Mucosa of rectum (tissue), 2 donors: ENCODE data around the gene TTC1.
"Not testable (repeated sequence)": the region's sequence is repeated elsewhere in the genome, so short reads cannot be mapped to it uniquely, and the experiment has no call there.

Experiments used
- H3K27ac ChIP-seq, 2 donors: one replicate each; pipeline ENCODE4 v1.7.0; 2013; ENCODE audit warnings: inconsistent platforms in 2 of 2, low read depth in 2 of 2, low read length in 2 of 2
- H3K27me3 ChIP-seq, 2 donors: one replicate each; pipeline ENCODE4 v1.7.0; 2013; ENCODE audit warnings: low read length in 2 of 2; ENCODE audit not compliant: control insufficient read depth in 2 of 2, insufficient read depth in 2 of 2
- H3K36me3 ChIP-seq, 2 donors: one replicate each; pipeline ENCODE4 v1.7.0; 2013; ENCODE audit warnings: low read length in 2 of 2; ENCODE audit not compliant: control insufficient read depth in 2 of 2, insufficient read depth in 2 of 2
- H3K4me1 ChIP-seq, 2 donors: one replicate each; pipeline ENCODE4 v1.7.0; 2013; ENCODE audit warnings: low read length in 2 of 2, mild to moderate bottlenecking in 1 of 2; ENCODE audit not compliant: control insufficient read depth in 2 of 2, insufficient read depth in 2 of 2
- H3K4me3 ChIP-seq, 2 donors: one replicate each; pipeline ENCODE4 v1.7.0; 2013; ENCODE audit warnings: low read length in 2 of 2
- H3K9ac ChIP-seq, 2 donors: one replicate each; pipeline ENCODE4 v1.7.0; 2013; ENCODE audit warnings: low read length in 2 of 2, low read depth in 1 of 2, mild to moderate bottlenecking in 1 of 2
- H3K9me3 ChIP-seq, 2 donors: one replicate each; pipeline ENCODE4 v1.7.0; 2013; ENCODE audit warnings: low read length in 2 of 2; ENCODE audit not compliant: control insufficient read depth in 2 of 2
- donor health status: healthy.
- donor health status: Normal muscosa, but diverticular disease.

TTC1 gene

GRCh38 chr5:159993194-159993593 lies 15.7 kb upstream of the TTC1 start:
- Histone ChIP-seq H3K4me3 (no peak overlapping the region), H3K9me3 (peaks cover 0 to 6% of the 10 kb centered on the region in 2 donors), H3K36me3 (no peaks in the 10 kb centered on the region), H3K9ac (no peak overlapping the region), H3K27ac (no peak overlapping the region), H3K27me3 (no peaks in the 10 kb centered on the region), H3K4me1 (no peaks in the 10 kb centered on the region)

- H3K27me3 ChIP-seq: no peaks in the 10 kb centered on the region
- H3K4me1 ChIP-seq: no peaks in the 10 kb centered on the region
- no peaks in the 10 kb centered on the region for H3K36me3 ChIP-seq
- no peak overlapping the region for H3K9ac ChIP-seq
- peaks cover 0 to 6% of the 10 kb centered on the region in 2 donors for H3K9me3 ChIP-seq
- no peak overlapping the region for H3K27ac ChIP-seq
- no peak overlapping the region for H3K4me3 ChIP-seq
These were observed 13.0 kb upstream of the TTC1 start for GRCh38 chr5:159995907-159996306.

GRCh38 chr5:160001457-160001856 lies 7.5 kb upstream of the TTC1 start:
- H3K4me3 ChIP-seq: no peak overlapping the region

GRCh38 chr5:160007514-160007913 lies 1.4 kb upstream of the TTC1 start:
- Histone ChIP-seq H3K9ac (no peak overlapping the region), H3K27ac (no peak overlapping the region), H3K4me3 (no peak overlapping the region), H3K9me3 (no peaks in the 10 kb centered on the region), H3K27me3 (no peaks in the 10 kb centered on the region), H3K4me1 (peaks cover 22% of the 10 kb centered on the region in 2 donors), H3K36me3 (no peaks in the 10 kb centered on the region)

More at GRCh38 chr5:160001457-160001856, 7.5 kb upstream of the TTC1 start:
- no peaks in the 10 kb centered on the region for H3K9me3 ChIP-seq
- no peaks in the 10 kb centered on the region for H3K4me1 ChIP-seq
- H3K27me3 ChIP-seq: no peaks in the 10 kb centered on the region
- H3K27ac ChIP-seq: no peak overlapping the region
- no peaks in the 10 kb centered on the region for H3K36me3 ChIP-seq
- no peak overlapping the region for H3K9ac ChIP-seq

- Histone ChIP-seq H3K9ac (peak overlapping the region in 1 of 2 donors; percentile 26), H3K27ac (peak overlapping the region; percentile 53 to 63), H3K4me1 (peaks cover 22% of the 10 kb centered on the region in 2 donors), H3K4me3 (peak overlapping the region; percentile 93 to 100)
- not testable (repeated sequence) for H3K27me3 ChIP-seq, H3K9me3 ChIP-seq, H3K36me3 ChIP-seq
These were observed 436 bp upstream of the TTC1 start for GRCh38 chr5:160008529-160008876.

GRCh38 chr5:160009591-160009989 lies 651 bp downstream of the TTC1 start:
- Histone ChIP-seq H3K4me1 (peaks cover 22% of the 10 kb centered on the region in 2 donors), H3K4me3 (peak overlapping the region; percentile 93 to 100), H3K27ac (no peak overlapping the region), H3K27me3 (no peaks in the 10 kb centered on the region), H3K36me3 (peaks cover 5 to 6% of the 10 kb centered on the region in 2 donors), H3K9me3 (no peaks in the 10 kb centered on the region), H3K9ac (peak overlapping the region; percentile 91 to 100)

- peaks cover 22% of the 10 kb centered on the region in 2 donors for H3K4me1 ChIP-seq
- H3K27me3 ChIP-seq: no peaks in the 10 kb centered on the region
- peaks cover 10 to 15% of the 10 kb centered on the region in 2 donors for H3K36me3 ChIP-seq
- peak overlapping the region in 1 of 2 donors; percentile 3 for H3K4me3 ChIP-seq
- no peaks in the 10 kb centered on the region for H3K9me3 ChIP-seq
- no peak overlapping the region for H3K27ac ChIP-seq
- H3K9ac ChIP-seq: no peak overlapping the region
These were observed 2.5 kb downstream of the TTC1 start for GRCh38 chr5:160011471-160011870.

- not testable (repeated sequence) for H3K9ac ChIP-seq, H3K27me3 ChIP-seq, H3K9me3 ChIP-seq, H3K27ac ChIP-seq, H3K4me3 ChIP-seq
- Histone ChIP-seq H3K36me3 (peaks cover 14 to 20% of the 10 kb centered on the region in 2 donors), H3K4me1 (peaks cover 16 to 19% of the 10 kb centered on the region in 2 donors)
These were observed 5.3 kb downstream of the TTC1 start for GRCh38 chr5:160014197-160014596.

- peaks cover 3 to 7% of the 10 kb centered on the region in 2 donors for H3K4me1 ChIP-seq
- H3K9ac ChIP-seq: no peak overlapping the region
- H3K36me3 ChIP-seq: peaks cover 9 to 17% of the 10 kb centered on the region in 2 donors
- H3K27me3 ChIP-seq: no peaks in the 10 kb centered on the region
- no peaks in the 10 kb centered on the region for H3K9me3 ChIP-seq
- no peak overlapping the region for H3K27ac ChIP-seq
- no peak overlapping the region for H3K4me3 ChIP-seq
These were observed 10.1 kb downstream of the TTC1 start for GRCh38 chr5:160018945-160019625.

- no peaks in the 10 kb centered on the region for H3K27me3 ChIP-seq
- H3K27ac ChIP-seq: peak overlapping the region in 1 of 2 donors; percentile 5
- no peaks in the 10 kb centered on the region for H3K9me3 ChIP-seq
- H3K4me1 ChIP-seq: peaks cover 3 to 7% of the 10 kb centered on the region in 2 donors
- H3K4me3 ChIP-seq: no peak overlapping the region
- no peak overlapping the region for H3K9ac ChIP-seq
- peaks cover 8 to 13% of the 10 kb centered on the region in 2 donors for H3K36me3 ChIP-seq
These were observed 11.4 kb downstream of the TTC1 start for GRCh38 chr5:160020266-160020770.
